ENCODE results near the gene CTNNA2. TPM values are rescaled to one million over a fixed set of nuclear protein-coding genes. Genes with fewer than 3 reads are reported as not detected.

CTNNA2 gene
- total and polyA plus RNA-seq, 12 donors, result 0.09 to 0.57 (median 0.15) TPM; not detected in 9

DNA sequence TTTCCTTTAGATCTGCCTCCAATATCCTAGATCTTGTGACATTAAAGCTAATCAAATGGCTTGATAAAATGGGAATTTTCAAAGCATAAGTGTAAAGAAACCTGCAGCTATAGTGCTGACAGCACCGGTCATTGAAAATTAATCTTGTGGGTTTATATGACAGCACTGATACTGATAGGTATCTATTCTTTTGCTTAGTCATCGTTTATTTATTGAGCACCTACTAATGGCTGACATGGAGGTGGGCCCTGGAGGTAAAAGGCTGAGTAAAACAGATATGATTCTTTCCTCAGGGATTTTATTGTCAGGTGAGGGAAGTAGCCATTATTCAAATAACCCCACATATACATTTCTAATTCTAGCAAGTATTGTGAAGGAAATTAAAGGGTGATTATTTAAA is 509.2 kb downstream of the CTNNA2 start:
- 93% methylated on average over 2 of the region's 2 CpGs for WGBS, 2 donors
- H3K4me1 ChIP-seq, result no peaks in the 10 kb centered on the region
- H3K27me3 ChIP-seq, result peaks cover 0 to 4% (median 0%) of the 10 kb centered on the region in 7 donors
- no peak overlapping the region for H3K27ac ChIP-seq
- H3K36me3 ChIP-seq, result no peaks in the 10 kb centered on the region
- ATAC-seq (no peak), DNase-seq (no peak)
- TF ChIP-seq CTCF (IDR thresholded peaks at IDR 0.05), result no peak
- intact Hi-C loops (cut with DNase I), result no loop called here
- no peaks in the 10 kb centered on the region for H3K9me3 ChIP-seq
- no peak overlapping the region for H3K4me3 ChIP-seq

DNA sequence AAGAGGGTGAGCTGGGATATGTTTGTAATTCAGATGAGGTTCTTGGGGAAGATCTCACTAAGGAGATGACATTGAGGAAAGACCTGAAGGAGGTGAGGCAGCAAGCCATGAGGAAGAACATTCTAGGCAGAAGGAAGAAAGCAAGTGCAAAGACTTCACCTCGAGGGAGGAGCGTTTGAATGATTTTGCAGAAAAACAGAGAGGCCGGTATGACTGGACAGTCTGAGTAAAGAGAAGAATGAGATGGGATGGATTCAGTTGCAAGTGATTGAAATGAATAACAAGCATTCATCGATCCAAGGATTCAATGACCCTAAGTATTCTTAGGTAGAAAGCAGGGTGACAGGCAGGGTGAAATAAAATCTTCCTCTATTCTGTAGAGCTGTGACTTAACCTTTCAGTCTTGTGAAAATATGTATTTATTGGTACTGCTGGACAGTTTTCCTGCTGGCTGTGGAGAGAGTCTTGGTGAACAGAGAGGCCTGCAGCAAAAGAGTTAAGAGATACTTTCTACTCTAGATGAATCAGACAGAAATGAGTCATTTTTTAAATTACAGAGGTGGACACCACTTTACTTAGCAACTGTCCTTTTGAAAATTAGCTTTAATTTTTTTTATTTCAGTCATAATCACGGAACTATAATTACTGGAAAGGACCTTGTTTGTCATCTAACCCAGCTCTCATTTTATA is 513.3 kb downstream of the CTNNA2 start:
- Histone ChIP-seq H3K36me3 (no peaks in the 10 kb centered on the region), H3K9me3 (no peaks in the 10 kb centered on the region), H3K27ac (no peak overlapping the region), H3K4me3 (no peak overlapping the region), H3K4me1 (no peaks in the 10 kb centered on the region), H3K27me3 (peaks cover 0 to 4% (median 0%) of the 10 kb centered on the region in 7 donors)
- intact Hi-C loops (cut with DNase I), result no loop called here
- no peak for DNase-seq
- no peak for TF ChIP-seq CTCF (IDR thresholded peaks at IDR 0.05)
- 82 to 87% methylated on average over 5 of the region's 5 CpGs for WGBS, 2 donors
- ATAC-seq, result no peak

- TF ChIP-seq CTCF (IDR thresholded peaks at IDR 0.05), result no peak
- ATAC-seq, result no peak
- intact Hi-C loops (cut with DNase I), result no loop called here
Observed at GRCh38 chr2:80028051-80028450, 515.2 kb downstream of the CTNNA2 start.

GRCh38 chr2:80028584-80028983 is 515.7 kb downstream of the CTNNA2 start:
- Histone ChIP-seq H3K4me1 (no peaks in the 10 kb centered on the region), H3K27ac (no peak overlapping the region), H3K4me3 (no peak overlapping the region), H3K27me3 (peaks cover 0 to 9% (median 0%) of the 10 kb centered on the region in 7 donors), H3K36me3 (no peaks in the 10 kb centered on the region), H3K9me3 (no peaks in the 10 kb centered on the region)
- TF ChIP-seq CTCF (IDR thresholded peaks at IDR 0.05), result no peak
- DNase-seq (no peak), ATAC-seq (no peak)
- intact Hi-C loops (cut with DNase I), result no loop called here

More at GRCh38 chr2:80028051-80028450, 515.2 kb downstream of the CTNNA2 start:
- no peaks in the 10 kb centered on the region for H3K4me1 ChIP-seq
- no peak for DNase-seq
- no peaks in the 10 kb centered on the region for H3K36me3 ChIP-seq
- no peak overlapping the region for H3K27ac ChIP-seq
- H3K27me3 ChIP-seq, result peaks cover 0 to 5% (median 0%) of the 10 kb centered on the region in 7 donors
- WGBS, 2 donors, result 49 to 59% methylated on average over 3 of the region's 3 CpGs
- no peaks in the 10 kb centered on the region for H3K9me3 ChIP-seq
- H3K4me3 ChIP-seq, result no peak overlapping the region

Measured in heart right ventricle (tissue), 16 donors.